IMR-90 (cell line): ENCODE results near the gene DNAAF3. TPM values are rescaled to one million over a fixed set of nuclear protein-coding genes. Genes with fewer than 3 reads are reported as not detected.

Source experiments
- ATAC-seq: fragments of 200-7000 bp; cut with Tn5 transposase; 2 replicates; pipeline ENCODE4 v1.9.1; 2020; ENCODE audit warnings: low read depth, mild to moderate bottlenecking, moderate library complexity
- BruUV-seq: library from RNA; stranded (reverse); fragments of 400-500 nt; replicated peaks from 2 replicates; lab custom pipeline; 2021; lab: Mats Ljungman, UMichigan
- CTCF ChIA-PET: fragments of 300-600 bp; formaldehyde crosslinking; extraction: SDS; loops from one replicate; lab custom pipeline; 2021; ENCODE audit warnings: antibody characterized with exemption; lab: Yijun Ruan, JAX
- POLR2A ChIA-PET: fragments of 300-600 bp; sonication (Branson Sonifier 250); formaldehyde crosslinking; loops from one replicate; lab custom pipeline; 2022; ENCODE audit warnings: antibody characterized with exemption; ENCODE audit not compliant: unreplicated experiment; lab: Charles Lee
- DNase-seq: peaks from one replicate; pipeline ENCODE4 v3.0.0; 2013
- H2AFZ ChIP-seq: replicated peaks from 2 replicates; pipeline ENCODE3; 2013; ENCODE audit warnings: low read length, mild to moderate bottlenecking; ENCODE audit not compliant: poor library complexity
- H2AK5ac ChIP-seq: 2 replicates; pipeline ENCODE4 v1.6.1; 2013; ENCODE audit warnings: low read depth, low read length, inconsistent platforms
- H2AK9ac ChIP-seq: replicated peaks from 2 replicates; pipeline ENCODE3; 2013; ENCODE audit warnings: mild to moderate bottlenecking, low read depth, low read length, moderate library complexity; ENCODE audit not compliant: poor library complexity
- H2BK120ac ChIP-seq: 2 replicates; pipeline ENCODE4 v1.6.1; 2013; ENCODE audit warnings: low read depth, low read length, inconsistent platforms
- H2BK15ac ChIP-seq: 3 replicates; pipeline ENCODE4 v1.6.1; 2013; ENCODE audit warnings: low read depth, low read length, inconsistent platforms
- H2BK20ac ChIP-seq: 2 replicates; pipeline ENCODE4 v1.6.1; 2013; ENCODE audit warnings: low read depth, mild to moderate bottlenecking, inconsistent platforms, low read length, moderate library complexity
- H2BK5ac ChIP-seq: 2 replicates; pipeline ENCODE4 v1.6.1; 2013; ENCODE audit warnings: mild to moderate bottlenecking, low read depth, low read length, inconsistent platforms; ENCODE audit not compliant: poor library complexity, severe bottlenecking
- H3K14ac ChIP-seq: replicated peaks from 2 replicates; pipeline ENCODE4 v1.6.1; 2013; ENCODE audit warnings: low read depth, low read length, inconsistent platforms
- H3K18ac ChIP-seq: 2 replicates; pipeline ENCODE4 v1.6.1; 2013; ENCODE audit warnings: low read depth, low read length, control low read depth
- H3K23ac ChIP-seq: 2 replicates; pipeline ENCODE4 v1.6.1; 2013; ENCODE audit warnings: low read depth, low read length, inconsistent platforms
- H3K27ac ChIP-seq: 2 replicates; pipeline ENCODE4 v1.5.1; 2013; ENCODE audit warnings: mild to moderate bottlenecking, control low read depth, low read length; ENCODE audit not compliant: insufficient read depth
- H3K27me3 ChIP-seq: 2 replicates; pipeline ENCODE4 v1.6.1; 2013; ENCODE audit warnings: low read length; ENCODE audit not compliant: control insufficient read depth, insufficient read depth
- H3K36me3 ChIP-seq: 2 replicates; pipeline ENCODE4 v1.6.1; 2013; ENCODE audit warnings: low read length, mixed read lengths; ENCODE audit not compliant: control insufficient read depth, insufficient read depth
- H3K4ac ChIP-seq: 2 replicates; pipeline ENCODE4 v1.6.1; 2013; ENCODE audit warnings: low read depth, low read length, inconsistent platforms
- H3K4me1 ChIP-seq: 2 replicates; pipeline ENCODE4 v1.6.1; 2013; ENCODE audit warnings: low read length, mixed read lengths; ENCODE audit not compliant: control insufficient read depth, insufficient read depth
- H3K4me2 ChIP-seq: 2 replicates; pipeline ENCODE4 v1.6.1; 2013; ENCODE audit warnings: low read depth, mild to moderate bottlenecking, control low read depth, low read length, moderate library complexity
- H3K4me3 ChIP-seq: 2 replicates; pipeline ENCODE4 v1.5.1; 2013; ENCODE audit warnings: low read depth, mild to moderate bottlenecking, control low read depth, low read length, moderate library complexity; ENCODE audit not compliant: insufficient read depth
- H3K56ac ChIP-seq: 2 replicates; pipeline ENCODE4 v1.6.1; 2013; ENCODE audit warnings: low read length, inconsistent platforms; ENCODE audit not compliant: insufficient read depth; ENCODE audit errors: extremely low read depth
- H3K79me1 ChIP-seq, 2 experiments: 2 replicates each; pipeline ENCODE4 v1.6.1; 2013; ENCODE audit warnings: low read length in 2 of 2, inconsistent platforms in 1 of 2, low read depth in 1 of 2
- H3K9ac ChIP-seq: 2 replicates; pipeline ENCODE4 v1.6.1; 2013; ENCODE audit warnings: low read depth, low read length, control low read depth
- H3K9me1 ChIP-seq: 2 replicates; pipeline ENCODE4 v1.6.1; 2013; ENCODE audit warnings: low read length, inconsistent platforms; ENCODE audit not compliant: insufficient read depth
- H3K9me3 ChIP-seq: 2 replicates; pipeline ENCODE4 v1.6.1; 2013; ENCODE audit warnings: low read length; ENCODE audit not compliant: control insufficient read depth, insufficient read depth
- H4K20me1 ChIP-seq: 2 replicates; pipeline ENCODE4 v1.6.1; 2013; ENCODE audit warnings: low read length, inconsistent platforms; ENCODE audit not compliant: insufficient read depth
- H4K5ac ChIP-seq: 2 replicates; pipeline ENCODE4 v1.6.1; 2013; ENCODE audit warnings: mild to moderate bottlenecking, low read depth, low read length, control low read depth
- H4K8ac ChIP-seq, 2 experiments: 2 replicates each; pipeline ENCODE4 v1.6.1; 2013; ENCODE audit warnings: low read depth in 2 of 2, low read length in 2 of 2, control low read depth in 1 of 2, inconsistent platforms in 1 of 2
- H4K91ac ChIP-seq: 2 replicates; pipeline ENCODE4 v1.6.1; 2013; ENCODE audit warnings: low read depth, low read length, inconsistent platforms; ENCODE audit not compliant: insufficient read depth
- BHLHE40 ChIP-seq: fragments of 150-350 bp; IDR thresholded peaks from 2 replicates; pipeline ENCODE4 v1.6.1; 2016; ENCODE audit warnings: mild to moderate bottlenecking, low read depth, low read length
- CEBPB ChIP-seq: IDR thresholded peaks from 2 replicates; pipeline ENCODE4 v1.6.1; 2012; ENCODE audit warnings: low read depth, low read length, improper control_type of control experiment
- NFE2L2 ChIP-seq: fragments of 150-350 bp; IDR thresholded peaks from 2 replicates; pipeline ENCODE4 v1.6.1; 2016; ENCODE audit warnings: low read depth, mild to moderate bottlenecking, low read length
- POLR2A ChIP-seq: IDR thresholded peaks from 2 replicates; pipeline ENCODE4 v1.6.1; 2012; ENCODE audit warnings: mild to moderate bottlenecking, low read depth, low read length
- RAD21 ChIP-seq: IDR thresholded peaks from 2 replicates; pipeline ENCODE4 v1.6.1; 2012; ENCODE audit warnings: low read length, improper control_type of control experiment
- RCOR1 ChIP-seq: IDR thresholded peaks from 2 replicates; pipeline ENCODE4 v1.6.1; 2012; ENCODE audit warnings: mild to moderate bottlenecking, low read length, improper control_type of control experiment; ENCODE audit not compliant: insufficient replicate concordance
- RFX5 ChIP-seq: IDR thresholded peaks from 2 replicates; pipeline ENCODE4 v1.8.0; 2012; ENCODE audit warnings: low read depth, mild to moderate bottlenecking, low read length, moderate library complexity
- SMC3 ChIP-seq: fragments of 150-350 bp; IDR thresholded peaks from 2 replicates; pipeline ENCODE4 v1.6.1; 2016; ENCODE audit warnings: low read depth, mild to moderate bottlenecking, antibody characterized with exemption, low read length, moderate library complexity
- WGBS, 2 experiments: methylation state at CpG; one replicate each; pipeline versions ENCODE4 v1.1.5 to v1.1.7; 2013; ENCODE audit warnings: missing lambda C conversion rate in 2 of 2; ENCODE audit not compliant: insufficient read length in 1 of 2; ENCODE audit errors: extremely low coverage in 2 of 2; 5-methylcytosine and 5-hydroxymethylcytosine counted together
- dilution Hi-C: fragments of 300-500 bp; cut with HindIII; formaldehyde crosslinking; loops from one replicate; pipeline ENCODE4 v1.14.3; 2018; ENCODE audit warnings: low sequenced_read_pairs; ENCODE audit not compliant: unreplicated experiment
- in situ Hi-C: fragments of 300-500 bp; cut with MboI; formaldehyde crosslinking; loops from 3 replicates; pipeline ENCODE4 v1.14.3; 2019; ENCODE audit warnings: low sequenced_read_pairs, inconsistent platforms, mixed read lengths
- intact Hi-C: fragments of 100-400 bp; cut with micrococcal nuclease; formaldehyde crosslinking; loops from 2 replicates; pipeline ENCODE4 v1.10.0; 2022
- polyA plus RNA-seq, 3 experiments: library from polyadenylated mRNA; depleted of rRNA; stranded (reverse); fragments of >200 nt; gene quantifications; 2 replicates each; pipeline ENCODE4 v1.2.3, GENCODE V29; 2012; ENCODE audit warnings: low replicate concordance in 1 of 3
- total RNA-seq: library from RNA; depleted of rRNA; stranded (reverse); fragments of >200 nt; gene quantifications from 2 replicates; pipeline ENCODE4 v1.2.3, GENCODE V29; 2012
- TF ChIP-seq, protein P1 (sequence below): conservative IDR thresholded peaks from 2 replicates; pipeline ENCODE4 v1.5.1; 2012; ENCODE audit warnings: mild to moderate bottlenecking, low read depth, low read length, improper control_type of control experiment

DNAAF3 gene
- total and polyA plus RNA-seq, 2 of the 4 experiments (the other 2 are of a cell fraction): 0.34 TPM; not detected in 1

DNA sequence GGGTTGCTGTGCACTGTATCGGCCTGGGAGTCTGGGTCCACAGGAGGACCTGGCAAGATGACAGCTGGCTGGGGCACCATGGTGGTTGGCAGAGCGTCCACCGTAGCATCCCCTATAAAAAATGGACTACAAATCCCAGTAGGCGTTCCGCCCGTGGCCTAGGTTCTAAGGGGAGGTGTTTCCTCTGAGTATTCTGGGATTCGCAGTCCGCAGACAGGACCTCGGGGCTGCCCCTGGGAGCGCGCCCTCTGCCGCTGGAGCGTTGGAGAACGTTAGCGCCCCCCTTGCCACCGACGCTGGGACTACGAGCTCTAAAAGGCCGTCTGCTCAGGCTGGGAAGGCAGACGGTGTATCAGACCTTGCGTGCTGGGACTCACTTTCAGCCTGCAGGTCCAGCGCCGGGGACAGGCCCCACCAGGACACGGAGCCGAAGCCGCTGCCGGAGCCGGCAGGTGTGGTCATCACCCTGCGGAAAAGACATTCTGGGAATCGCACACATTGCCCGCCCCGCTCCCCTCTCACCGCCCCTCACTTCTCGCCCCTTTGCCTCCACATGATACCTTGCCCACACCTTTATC is 372 bp downstream of the DNAAF3 start:
- Histone ChIP-seq H2BK5ac (no peak overlapping the region), H3K14ac (no peak overlapping the region), H4K5ac (no peak overlapping the region), H3K9me1 (peaks cover 2% of the 10 kb centered on the region; the same call in 1 of the 2 replicates), H3K23ac (no peak overlapping the region), H2BK15ac (no peak overlapping the region), H2AK9ac (peak overlapping the region; percentile 15), H3K4me2 (peak overlapping the region; percentile 78), H3K9ac (no peak overlapping the region), H4K8ac (no peak overlapping the region), H3K27me3 (peaks cover 24% of the 10 kb centered on the region), H3K4me3 (peak overlapping the region; percentile 45), H4K20me1 (no peaks in the 10 kb centered on the region), H2AFZ (peak overlapping the region; percentile 95), H3K56ac (no peak overlapping the region), H3K36me3 (no peaks in the 10 kb centered on the region), H3K79me1 (no peaks in the 10 kb centered on the region), H2AK5ac (no peak overlapping the region), H3K4ac (no peak overlapping the region), H4K91ac (no peak overlapping the region), H3K9me3 (no peaks in the 10 kb centered on the region), H2BK20ac (no peak overlapping the region), H2BK120ac (no peak overlapping the region), H3K18ac (no peak overlapping the region), H3K4me1 (no peaks in the 10 kb centered on the region), H3K27ac (no peak overlapping the region)
- ChIA-PET CTCF (interaction anchor here (0.5 kb wide), 1 partner anchor 110 kb away, joined by 3 read pairs; no protein-coding TSS in a partner anchor), POLR2A (no interaction called here)
- TF ChIP-seq RAD21 (peak; percentile 17; the same call in 1 of the 2 replicates), NFE2L2 (no peak), BHLHE40 (no peak), SMC3 (no peak), CEBPB (no peak), RFX5 (no peak), RCOR1 (no peak), POLR2A (no peak)
- TF ChIP-seq, protein P1, sequence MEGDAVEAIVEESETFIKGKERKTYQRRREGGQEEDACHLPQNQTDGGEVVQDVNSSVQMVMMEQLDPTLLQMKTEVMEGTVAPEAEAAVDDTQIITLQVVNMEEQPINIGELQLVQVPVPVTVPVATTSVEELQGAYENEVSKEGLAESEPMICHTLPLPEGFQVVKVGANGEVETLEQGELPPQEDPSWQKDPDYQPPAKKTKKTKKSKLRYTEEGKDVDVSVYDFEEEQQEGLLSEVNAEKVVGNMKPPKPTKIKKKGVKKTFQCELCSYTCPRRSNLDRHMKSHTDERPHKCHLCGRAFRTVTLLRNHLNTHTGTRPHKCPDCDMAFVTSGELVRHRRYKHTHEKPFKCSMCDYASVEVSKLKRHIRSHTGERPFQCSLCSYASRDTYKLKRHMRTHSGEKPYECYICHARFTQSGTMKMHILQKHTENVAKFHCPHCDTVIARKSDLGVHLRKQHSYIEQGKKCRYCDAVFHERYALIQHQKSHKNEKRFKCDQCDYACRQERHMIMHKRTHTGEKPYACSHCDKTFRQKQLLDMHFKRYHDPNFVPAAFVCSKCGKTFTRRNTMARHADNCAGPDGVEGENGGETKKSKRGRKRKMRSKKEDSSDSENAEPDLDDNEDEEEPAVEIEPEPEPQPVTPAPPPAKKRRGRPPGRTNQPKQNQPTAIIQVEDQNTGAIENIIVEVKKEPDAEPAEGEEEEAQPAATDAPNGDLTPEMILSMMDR: peak; percentile 54
- DNase-seq: peak; percentile 56
- in situ Hi-C loops (no loop called here), dilution Hi-C loops (no loop called here), intact Hi-C loops (no loop called here)
- ATAC-seq: peak; percentile 57
- BruUV-seq: no TSS peak
- 8% methylated on average over 23 of the region's 34 CpGs; no CpG with 5 or more reads in 1 of the 2 experiments for WGBS, 2 experiments
